RWPE2 (cell line): Measurements from ENCODE around the gene DDX27.

Source experiments
- ATAC-seq: fragments of 200-7000 bp; cut with Tn5 transposase; 3 replicates; pipeline ENCODE4 v1.9.1; 2021; ENCODE audit warnings: low read depth
- DNase-seq: peaks from one replicate; pipeline ENCODE4 v3.0.0-alpha.2; 2020; ENCODE audit warnings: low spot score
- H3K27ac ChIP-seq: fragments of 450-650 bp; 2 replicates; pipeline ENCODE4 v1.5.1; 2017; ENCODE audit warnings: mild to moderate bottlenecking; ENCODE audit not compliant: poor library complexity, severe bottlenecking
- H3K27me3 ChIP-seq: fragments of 250-450 bp; sonication (Bioruptor Pico); 2 replicates; pipeline ENCODE4 v1.5.1; 2021; ENCODE audit warnings: mild to moderate bottlenecking, moderate library complexity; ENCODE audit not compliant: insufficient read depth, poor library complexity, severe bottlenecking
- H3K36me3 ChIP-seq: fragments of 250-450 bp; sonication (Bioruptor Pico); 2 replicates; pipeline ENCODE4 v1.5.1; 2020; ENCODE audit warnings: low read depth, mild to moderate bottlenecking, moderate library complexity
- H3K4me1 ChIP-seq: fragments of 250-450 bp; sonication (Bioruptor Pico); 2 replicates; pipeline ENCODE4 v1.5.1; 2021; ENCODE audit warnings: mild to moderate bottlenecking, moderate library complexity; ENCODE audit not compliant: insufficient read depth, poor library complexity, severe bottlenecking
- H3K4me3 ChIP-seq: fragments of 250-450 bp; sonication (Bioruptor Pico); 2 replicates; pipeline ENCODE4 v1.5.1; 2021; ENCODE audit warnings: mild to moderate bottlenecking, moderate library complexity; ENCODE audit not compliant: severe bottlenecking
- H3K9me3 ChIP-seq: fragments of 250-450 bp; sonication (Bioruptor Pico); 2 replicates; pipeline ENCODE4 v1.5.1; 2021; ENCODE audit warnings: mild to moderate bottlenecking, moderate library complexity; ENCODE audit not compliant: severe bottlenecking
- TF ChIP-seq, protein P1 (sequence below): fragments of 450-650 bp; IDR thresholded peaks from one replicate; pipeline ENCODE4 v1.5.1; 2017; ENCODE audit warnings: mild to moderate bottlenecking, moderate library complexity; ENCODE audit not compliant: poor library complexity, severe bottlenecking

DDX27 gene

DNA sequence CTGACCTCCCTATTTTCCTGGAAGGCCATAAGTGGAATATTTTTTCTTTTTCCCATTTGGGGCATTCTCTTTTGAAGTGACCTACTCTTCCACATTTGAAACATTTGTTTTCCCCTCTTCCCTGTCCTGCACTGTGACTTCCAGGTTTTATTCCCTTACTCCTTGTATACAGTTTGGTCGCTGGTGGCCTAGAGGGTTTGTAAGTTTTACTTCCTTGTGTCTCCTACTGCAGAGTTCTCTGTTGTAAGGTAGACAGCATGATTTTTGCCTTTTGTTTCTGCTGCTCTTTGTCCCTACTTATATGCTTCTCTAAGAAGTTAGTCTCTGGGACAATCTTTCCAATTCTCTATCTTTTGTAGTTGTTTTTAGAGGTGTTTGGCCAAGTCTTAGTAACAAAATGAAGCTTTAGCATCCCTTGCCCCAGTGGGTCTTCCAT is 66.0 kb downstream of the DDX27 start:
- no peak for ATAC-seq
- Histone ChIP-seq H3K27me3 (no peaks in the 10 kb centered on the region), H3K9me3 (peaks cover 30% of the 10 kb centered on the region), H3K4me1 (peaks cover 75% of the 10 kb centered on the region), H3K4me3 (no peak overlapping the region), H3K27ac (peak overlapping the region; percentile 87), H3K36me3 (peaks cover 100% of the 10 kb centered on the region)
- DNase-seq = no peak
- TF ChIP-seq, protein P1, sequence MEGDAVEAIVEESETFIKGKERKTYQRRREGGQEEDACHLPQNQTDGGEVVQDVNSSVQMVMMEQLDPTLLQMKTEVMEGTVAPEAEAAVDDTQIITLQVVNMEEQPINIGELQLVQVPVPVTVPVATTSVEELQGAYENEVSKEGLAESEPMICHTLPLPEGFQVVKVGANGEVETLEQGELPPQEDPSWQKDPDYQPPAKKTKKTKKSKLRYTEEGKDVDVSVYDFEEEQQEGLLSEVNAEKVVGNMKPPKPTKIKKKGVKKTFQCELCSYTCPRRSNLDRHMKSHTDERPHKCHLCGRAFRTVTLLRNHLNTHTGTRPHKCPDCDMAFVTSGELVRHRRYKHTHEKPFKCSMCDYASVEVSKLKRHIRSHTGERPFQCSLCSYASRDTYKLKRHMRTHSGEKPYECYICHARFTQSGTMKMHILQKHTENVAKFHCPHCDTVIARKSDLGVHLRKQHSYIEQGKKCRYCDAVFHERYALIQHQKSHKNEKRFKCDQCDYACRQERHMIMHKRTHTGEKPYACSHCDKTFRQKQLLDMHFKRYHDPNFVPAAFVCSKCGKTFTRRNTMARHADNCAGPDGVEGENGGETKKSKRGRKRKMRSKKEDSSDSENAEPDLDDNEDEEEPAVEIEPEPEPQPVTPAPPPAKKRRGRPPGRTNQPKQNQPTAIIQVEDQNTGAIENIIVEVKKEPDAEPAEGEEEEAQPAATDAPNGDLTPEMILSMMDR = no peak

GRCh38 chr20:49285813-49286494 is 66.7 kb downstream of the DDX27 start:
- TF ChIP-seq, protein P1 = no peak
- H3K4me3 ChIP-seq = no peak overlapping the region
- peaks cover 23% of the 10 kb centered on the region for H3K9me3 ChIP-seq
- peaks cover 68% of the 10 kb centered on the region for H3K4me1 ChIP-seq
- H3K36me3 ChIP-seq = peaks cover 100% of the 10 kb centered on the region
- DNase-seq (no peak), ATAC-seq (no peak)
- peak overlapping the region; percentile 87 for H3K27ac ChIP-seq
- H3K27me3 ChIP-seq = no peaks in the 10 kb centered on the region

DNA sequence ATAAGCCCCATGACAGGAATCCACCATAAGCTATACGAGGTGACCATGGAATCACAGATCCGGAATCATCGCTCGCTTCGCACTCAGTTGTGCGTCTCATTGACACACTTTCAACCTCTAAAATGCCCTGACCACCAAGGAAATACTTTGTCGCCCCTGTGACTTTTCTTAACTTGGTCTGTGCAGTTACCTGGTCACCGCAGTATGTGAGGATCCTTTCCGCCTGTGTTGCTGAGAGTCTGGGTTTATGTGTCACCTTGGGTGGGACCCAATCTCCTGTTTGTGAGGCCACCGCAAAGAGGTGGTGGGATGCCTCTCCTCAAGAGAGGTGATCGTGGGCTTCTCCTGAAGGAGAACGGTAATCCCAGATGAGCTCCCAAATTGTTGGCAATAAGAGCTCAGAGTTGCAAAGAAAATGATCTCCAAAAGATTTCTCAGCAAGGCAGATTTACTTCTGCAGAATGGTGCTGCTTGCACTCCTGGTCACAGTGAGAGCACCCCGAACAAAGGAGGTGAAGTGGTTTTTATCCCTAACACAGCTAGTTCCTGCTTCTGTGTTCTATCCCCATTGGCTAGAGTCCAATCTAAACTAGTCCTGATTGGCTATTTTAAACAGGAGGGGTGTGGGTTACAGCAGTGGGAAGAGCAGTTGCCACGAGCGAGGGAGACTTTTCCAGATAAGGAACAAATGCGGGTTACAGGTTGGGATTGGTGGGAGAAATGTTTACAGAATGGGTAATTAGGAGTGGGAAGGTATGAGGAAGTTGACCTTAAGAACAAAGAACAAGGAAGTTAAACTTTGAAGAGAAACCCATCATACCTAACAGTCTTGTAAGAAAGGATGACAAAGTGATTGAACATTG is 67.7 kb downstream of the DDX27 start:
- Histone ChIP-seq H3K27me3 (no peaks in the 10 kb centered on the region), H3K9me3 (peaks cover 19% of the 10 kb centered on the region), H3K4me1 (peaks cover 58% of the 10 kb centered on the region), H3K4me3 (no peak overlapping the region), H3K36me3 (peaks cover 100% of the 10 kb centered on the region), H3K27ac (peak overlapping the region; percentile 87)
- DNase-seq (no peak), ATAC-seq (peak; percentile 2)
- TF ChIP-seq, protein P1 = no peak

DNA sequence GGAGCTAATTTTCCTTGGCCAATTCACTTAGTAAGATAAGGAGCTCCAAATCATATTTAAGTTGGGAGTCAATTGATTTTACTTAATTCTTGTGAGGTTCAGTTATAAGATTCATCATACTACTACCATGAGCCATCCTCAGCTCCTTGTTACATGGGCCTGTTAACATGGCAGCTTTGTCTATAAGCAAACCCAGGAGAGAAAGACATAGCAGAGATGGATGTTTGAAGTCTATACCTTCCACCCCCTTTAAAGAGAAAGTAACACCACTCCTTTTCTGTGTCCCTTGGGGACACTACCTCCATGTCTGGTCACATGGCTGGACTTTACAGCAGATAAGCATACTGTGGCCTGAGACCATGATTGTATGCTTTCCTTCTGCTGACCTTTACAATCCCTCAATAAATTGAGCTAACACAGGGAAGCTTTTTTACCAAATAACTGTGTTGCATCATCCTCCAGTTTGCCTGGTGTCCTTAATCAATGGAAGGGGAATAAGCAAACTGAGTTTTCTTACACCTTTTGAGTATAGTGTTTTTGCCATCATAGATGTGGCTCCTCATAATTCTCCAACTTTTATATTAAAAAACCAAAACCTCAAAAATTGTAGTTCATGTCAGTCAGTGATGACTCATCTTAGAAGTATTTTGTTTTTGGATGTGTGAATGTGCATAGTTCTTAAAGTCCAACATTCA is 68.5 kb downstream of the DDX27 start:
- TF ChIP-seq, protein P1 = no peak
- peaks cover 92% of the 10 kb centered on the region for H3K36me3 ChIP-seq
- ATAC-seq (peak; percentile 1), DNase-seq (no peak)
- H3K4me3 ChIP-seq = no peak overlapping the region
- peak overlapping the region; percentile 87 for H3K27ac ChIP-seq
- peaks cover 19% of the 10 kb centered on the region for H3K9me3 ChIP-seq
- no peaks in the 10 kb centered on the region for H3K27me3 ChIP-seq
- peaks cover 50% of the 10 kb centered on the region for H3K4me1 ChIP-seq
